HepG2 (cell line): ENCODE data around the gene SYNJ2. TPM values are rescaled to one million over a fixed set of nuclear protein-coding genes. Genes with fewer than 3 reads are reported as not detected.

Experiments used
- CBX5 ChIP-seq: sonication (generic); formaldehyde crosslinking; IDR thresholded peaks from 2 replicates; pipeline ENCODE4 v1.4.0; 2020; ENCODE audit warnings: missing genetic modification reagents, borderline replicate concordance
- FOXC1 ChIP-seq: sonication (generic); formaldehyde crosslinking; IDR thresholded peaks from 2 replicates; pipeline ENCODE4 v1.8.0; 2022; ENCODE audit warnings: mild to moderate bottlenecking, missing genetic modification reagents, borderline replicate concordance
- HNF4G ChIP-seq, 2 experiments: sonication (generic) in 1 of 2; formaldehyde crosslinking in 1 of 2; IDR thresholded peaks; 2 replicates each; pipeline versions ENCODE4 v1.4.0 to v1.6.1; 2011 to 2020; ENCODE audit warnings: borderline replicate concordance in 2 of 2, low read depth in 2 of 2, mild to moderate bottlenecking in 2 of 2, low read length in 1 of 2, missing genetic modification reagents in 1 of 2, moderate library complexity in 1 of 2
- KAT2B ChIP-seq: fragments of 150-350 bp; IDR thresholded peaks from 2 replicates; pipeline ENCODE4 v1.6.1; 2014; ENCODE audit warnings: low read depth, low read length, borderline replicate concordance
- KDM5B ChIP-seq: sonication (generic); formaldehyde crosslinking; IDR thresholded peaks from 2 replicates; pipeline ENCODE4 v1.4.0; 2020; ENCODE audit warnings: missing genetic modification reagents, mild to moderate bottlenecking, borderline replicate concordance
- MTA3 ChIP-seq: sonication (generic); formaldehyde crosslinking; IDR thresholded peaks from 2 replicates; pipeline ENCODE4 v1.4.0; 2020; ENCODE audit warnings: missing genetic modification reagents
- MYNN ChIP-seq: sonication (generic); formaldehyde crosslinking; IDR thresholded peaks from 2 replicates; pipeline ENCODE4 v1.4.0; 2020; ENCODE audit warnings: mild to moderate bottlenecking, low read depth, missing genetic modification reagents
- NFKB2 ChIP-seq: sonication (generic); formaldehyde crosslinking; IDR thresholded peaks from 2 replicates; pipeline ENCODE4 v1.4.0; 2020; ENCODE audit warnings: missing genetic modification reagents, borderline replicate concordance
- NR2F2 ChIP-seq: IDR thresholded peaks from 2 replicates; pipeline ENCODE4 v1.6.1; 2012; ENCODE audit warnings: low read depth, inconsistent platforms, borderline replicate concordance
- POLR2AphosphoS5 ChIP-seq: IDR thresholded peaks from 2 replicates; pipeline ENCODE4 v1.6.1; 2012; ENCODE audit warnings: low read depth, low read length
- SMAD1 ChIP-seq: sonication (generic); formaldehyde crosslinking; IDR thresholded peaks from 2 replicates; pipeline ENCODE4 v1.4.0; 2020; ENCODE audit warnings: missing genetic modification reagents, low read depth, mild to moderate bottlenecking, borderline replicate concordance
- THYN1 ChIP-seq: sonication (generic); formaldehyde crosslinking; IDR thresholded peaks from 2 replicates; pipeline ENCODE4 v1.8.1; 2023; ENCODE audit warnings: low read depth, mild to moderate bottlenecking, moderate library complexity, missing genetic modification reagents, borderline replicate concordance
- ZFP1 ChIP-seq: IDR thresholded peaks from 2 replicates; pipeline ENCODE4 v1.6.1; 2016
- ZNF382 ChIP-seq: sonication (generic); formaldehyde crosslinking; IDR thresholded peaks from 2 replicates; pipeline ENCODE4 v1.5.0; 2020; ENCODE audit warnings: missing genetic modification reagents, mild to moderate bottlenecking, borderline replicate concordance
- ZNF431 ChIP-seq: sonication (generic); formaldehyde crosslinking; IDR thresholded peaks from 2 replicates; pipeline ENCODE4 v1.9.0; 2022; ENCODE audit warnings: missing genetic modification reagents, low read depth, mild to moderate bottlenecking, borderline replicate concordance
- ZNF441 ChIP-seq: sonication (generic); formaldehyde crosslinking; IDR thresholded peaks from 2 replicates; pipeline ENCODE4 v1.7.0; 2021; ENCODE audit warnings: missing genetic modification reagents, borderline replicate concordance
- ZNF549 ChIP-seq: sonication (generic); formaldehyde crosslinking; IDR thresholded peaks from 2 replicates; pipeline ENCODE4 v1.5.0; 2020; ENCODE audit warnings: missing genetic modification reagents
- ZNF747 ChIP-seq: sonication (generic); formaldehyde crosslinking; IDR thresholded peaks from 2 replicates; pipeline ENCODE4 v1.8.1; 2023; ENCODE audit warnings: missing genetic modification reagents, mild to moderate bottlenecking, borderline replicate concordance
- ZNF850 ChIP-seq: sonication (generic); formaldehyde crosslinking; conservative IDR thresholded peaks from 2 replicates; pipeline ENCODE4 v1.9.0; 2021; ENCODE audit warnings: mild to moderate bottlenecking, missing genetic modification reagents
- ZSCAN31 ChIP-seq: sonication (generic); formaldehyde crosslinking; IDR thresholded peaks from 2 replicates; pipeline ENCODE4 v1.5.0; 2020; ENCODE audit warnings: low read depth, mild to moderate bottlenecking, missing genetic modification reagents
- polyA plus RNA-seq, 8 experiments: library from polyadenylated mRNA; depleted of rRNA in 3 of 8; stranded (reverse) in 7 of 8; unstranded in 1 of 8; fragments of >200 nt; fragmentation: Illumina TruSeq in 4 of 8; extraction: Trizol in 4 of 8; gene quantifications; 2 replicates each; pipeline versions ENCODE4 v1.2.1 to v1.2.3, GENCODE V29; 2011 to 2016; ENCODE audit warnings: low read depth in 4 of 8, missing spikeins in 1 of 8, mixed read lengths in 1 of 8; ENCODE audit not compliant: insufficient read depth in 1 of 8
- total RNA-seq, 5 experiments: library from RNA; depleted of rRNA; stranded (reverse); fragments of >200 nt; fragmentation: Illumina TruSeq; extraction: Trizol; gene quantifications; 2 replicates each; pipeline ENCODE4 v1.2.3, GENCODE V29; 2016; ENCODE audit warnings: low read depth in 1 of 5
- TF ChIP-seq, protein P1 (sequence below): sonication (generic); formaldehyde crosslinking; IDR thresholded peaks from 2 replicates; pipeline ENCODE4 v1.5.1; 2020; ENCODE audit warnings: mild to moderate bottlenecking, missing genetic modification reagents, moderate library complexity
- TF ChIP-seq, protein P2 (sequence below): sonication (generic); formaldehyde crosslinking; IDR thresholded peaks from 2 replicates; pipeline ENCODE4 v1.4.0; 2020; ENCODE audit warnings: missing genetic modification reagents, low read depth, mild to moderate bottlenecking, borderline replicate concordance
- TF ChIP-seq, protein P3 (sequence below): sonication (generic); formaldehyde crosslinking; IDR thresholded peaks from 2 replicates; pipeline ENCODE4 v1.8.0; 2022; ENCODE audit warnings: low read depth, missing genetic modification reagents
- TF ChIP-seq, protein P4 (sequence below): sonication (generic); formaldehyde crosslinking; IDR thresholded peaks from 2 replicates; pipeline ENCODE4 v1.4.0; 2020; ENCODE audit warnings: missing genetic modification reagents, borderline replicate concordance

The SYNJ2 gene
- total and polyA plus RNA-seq, 2 of the 13 experiments (the other 11 are each of a cell fraction or from before 2014, with no cell fraction given): 39.1 to 57.6 TPM

DNA sequence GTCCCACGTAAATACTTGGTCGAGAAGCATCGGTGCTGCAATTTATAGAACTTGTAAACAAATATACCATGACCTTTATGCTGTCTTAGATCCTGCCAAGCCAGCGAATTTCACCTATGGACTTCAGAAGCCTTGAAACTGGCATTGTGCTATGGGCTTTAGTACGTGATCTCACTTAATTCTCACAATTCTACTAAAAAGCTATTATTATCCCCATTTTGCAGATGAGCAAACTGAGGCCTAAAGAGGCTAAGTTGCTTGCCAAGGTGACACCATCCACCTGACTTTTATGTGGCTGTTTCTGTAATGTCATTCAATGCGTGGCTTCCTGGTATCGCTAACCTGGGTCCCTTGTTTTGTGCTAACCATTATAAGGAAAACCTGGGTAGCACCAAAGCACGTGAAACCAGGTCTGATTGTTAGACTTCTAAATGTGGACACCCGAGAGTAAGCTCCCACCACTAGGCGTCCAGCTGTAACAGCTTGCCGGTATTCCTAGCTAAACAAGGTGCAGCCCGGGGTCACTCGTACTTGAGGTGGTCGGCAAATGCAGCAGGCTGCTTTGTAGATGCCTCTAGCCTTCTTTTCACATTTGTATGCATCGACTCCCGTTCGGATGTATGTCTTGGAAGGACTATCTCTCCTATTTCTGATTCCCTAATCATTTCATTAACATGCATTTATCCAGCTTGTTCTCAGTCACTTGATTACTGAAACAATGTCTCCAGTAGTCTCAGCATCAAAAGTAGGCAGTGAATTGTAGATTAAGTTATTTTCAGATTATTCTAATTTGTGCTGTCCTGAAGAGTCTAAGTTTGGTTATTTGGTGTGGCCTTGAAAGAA lies 1.1 kb downstream of the SYNJ2 start (continued):
- TF ChIP-seq, protein P1, sequence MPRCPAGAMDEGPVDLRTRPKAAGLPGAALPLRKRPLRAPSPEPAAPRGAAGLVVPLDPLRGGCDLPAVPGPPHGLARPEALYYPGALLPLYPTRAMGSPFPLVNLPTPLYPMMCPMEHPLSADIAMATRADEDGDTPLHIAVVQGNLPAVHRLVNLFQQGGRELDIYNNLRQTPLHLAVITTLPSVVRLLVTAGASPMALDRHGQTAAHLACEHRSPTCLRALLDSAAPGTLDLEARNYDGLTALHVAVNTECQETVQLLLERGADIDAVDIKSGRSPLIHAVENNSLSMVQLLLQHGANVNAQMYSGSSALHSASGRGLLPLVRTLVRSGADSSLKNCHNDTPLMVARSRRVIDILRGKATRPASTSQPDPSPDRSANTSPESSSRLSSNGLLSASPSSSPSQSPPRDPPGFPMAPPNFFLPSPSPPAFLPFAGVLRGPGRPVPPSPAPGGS (CRISPR knock-in tag): no peak
- TF ChIP-seq SMAD1: no peak
- TF ChIP-seq, protein P2, sequence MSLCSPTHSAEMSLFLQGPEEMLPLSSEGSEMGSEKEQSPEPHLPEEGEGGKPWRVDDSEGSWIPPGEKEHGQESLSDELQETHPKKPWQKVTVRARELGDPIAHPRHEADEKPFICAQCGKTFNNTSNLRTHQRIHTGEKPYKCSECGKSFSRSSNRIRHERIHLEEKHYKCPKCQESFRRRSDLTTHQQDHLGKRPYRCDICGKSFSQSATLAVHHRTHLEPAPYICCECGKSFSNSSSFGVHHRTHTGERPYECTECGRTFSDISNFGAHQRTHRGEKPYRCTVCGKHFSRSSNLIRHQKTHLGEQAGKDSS (CRISPR knock-in tag): peak; percentile 45; the same call in 1 of the 2 replicates
- no peak for TF ChIP-seq NFKB2
- 0 out of 2 replicates have a peak, but pooled peaks have one; percentile 60 for TF ChIP-seq ZNF850
- no peak for TF ChIP-seq THYN1
- TF ChIP-seq HNF4G (IDR thresholded peaks at IDR 0.05; ENCODE audit: borderline replicate concordance, low read depth, low read length): no peak
- TF ChIP-seq HNF4G (CRISPR knock-in tag; IDR thresholded peaks at IDR 0.05; ENCODE audit: borderline replicate concordance, low read depth): 0 out of 2 replicates have a peak, but pooled peaks have one; percentile 50
- no peak for TF ChIP-seq ZSCAN31 (CRISPR knock-in tag)
- TF ChIP-seq FOXC1 (CRISPR knock-in tag): no peak
- TF ChIP-seq NR2F2: no peak
- no peak for TF ChIP-seq KAT2B
- TF ChIP-seq, protein P3, sequence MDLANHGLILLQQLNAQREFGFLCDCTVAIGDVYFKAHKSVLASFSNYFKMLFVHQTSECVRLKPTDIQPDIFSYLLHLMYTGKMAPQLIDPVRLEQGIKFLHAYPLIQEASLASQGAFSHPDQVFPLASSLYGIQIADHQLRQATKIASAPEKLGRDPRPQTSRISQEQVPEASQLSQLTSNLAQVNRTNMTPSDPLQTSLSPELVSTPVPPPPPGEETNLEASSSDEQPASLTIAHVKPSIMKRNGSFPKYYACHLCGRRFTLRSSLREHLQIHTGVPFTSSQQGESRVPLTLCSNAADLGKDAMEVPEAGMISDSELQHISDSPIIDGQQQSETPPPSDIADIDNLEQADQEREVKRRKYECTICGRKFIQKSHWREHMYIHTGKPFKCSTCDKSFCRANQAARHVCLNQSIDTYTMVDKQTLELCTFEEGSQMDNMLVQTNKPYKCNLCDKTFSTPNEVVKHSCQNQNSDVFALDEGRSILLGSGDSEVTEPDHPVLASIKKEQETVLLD (CRISPR knock-in tag): no peak
- TF ChIP-seq ZNF431 (CRISPR knock-in tag): no peak
- 0 out of 2 replicates have a peak, but pooled peaks have one; percentile 35 for TF ChIP-seq ZFP1
- TF ChIP-seq POLR2AphosphoS5: no peak
- TF ChIP-seq CBX5 (CRISPR knock-in tag): peak; percentile 27; the same call in 1 of the 2 replicates
- TF ChIP-seq ZNF747 (CRISPR knock-in tag): no peak; the same call in 1 of the 2 replicates
- no peak for TF ChIP-seq MYNN (CRISPR knock-in tag)
- TF ChIP-seq, protein P4, sequence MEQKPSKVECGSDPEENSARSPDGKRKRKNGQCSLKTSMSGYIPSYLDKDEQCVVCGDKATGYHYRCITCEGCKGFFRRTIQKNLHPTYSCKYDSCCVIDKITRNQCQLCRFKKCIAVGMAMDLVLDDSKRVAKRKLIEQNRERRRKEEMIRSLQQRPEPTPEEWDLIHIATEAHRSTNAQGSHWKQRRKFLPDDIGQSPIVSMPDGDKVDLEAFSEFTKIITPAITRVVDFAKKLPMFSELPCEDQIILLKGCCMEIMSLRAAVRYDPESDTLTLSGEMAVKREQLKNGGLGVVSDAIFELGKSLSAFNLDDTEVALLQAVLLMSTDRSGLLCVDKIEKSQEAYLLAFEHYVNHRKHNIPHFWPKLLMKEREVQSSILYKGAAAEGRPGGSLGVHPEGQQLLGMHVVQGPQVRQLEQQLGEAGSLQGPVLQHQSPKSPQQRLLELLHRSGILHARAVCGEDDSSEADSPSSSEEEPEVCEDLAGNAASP (CRISPR knock-in tag): no peak
- no peak for TF ChIP-seq MTA3 (CRISPR knock-in tag)
- no peak for TF ChIP-seq ZNF549
- no peak for TF ChIP-seq KDM5B
- no peak for TF ChIP-seq ZNF382 (CRISPR knock-in tag)
- no peak; the same call in 1 of the 2 replicates for TF ChIP-seq ZNF441 (CRISPR knock-in tag)
